DMS114 treated with DMSO at 0.1 percent for 48 hours (cell line): ENCODE measurements around the gene RPS3A.
"Not testable (repeated sequence)": the region's sequence is repeated elsewhere in the genome, so short reads cannot be mapped to it uniquely, and the experiment has no call there.

Experiments
- DNase-seq: peaks from one replicate; lab custom pipeline; 2025; ENCODE audit not compliant: unreplicated experiment; lab: John Stamatoyannopoulos, UW

RPS3A gene

GRCh38 chr4:151114338-151114737, 14.9 kb downstream of the RPS3A start:
- DNase-seq: no peak

- no peak for DNase-seq
Observed at GRCh38 chr4:151114986-151115385, 15.6 kb downstream of the RPS3A start.

GRCh38 chr4:151117371-151117962, 18.0 kb downstream of the RPS3A start:
- peak; percentile 40 for DNase-seq

- DNase-seq: no peak
Observed at GRCh38 chr4:151129796-151130195, 30.4 kb downstream of the RPS3A start.

- DNase-seq: no peak
Observed at GRCh38 chr4:151133311-151133710, 33.9 kb downstream of the RPS3A start.

- not testable (repeated sequence) for DNase-seq
Observed at GRCh38 chr4:151136048-151136447, 36.6 kb downstream of the RPS3A start.

- DNase-seq: no peak
Observed at GRCh38 chr4:151139814-151140213, 40.4 kb downstream of the RPS3A start.

GRCh38 chr4:151142758-151143157, 43.3 kb downstream of the RPS3A start:
- no peak for DNase-seq

GRCh38 chr4:151143162-151143561, 43.7 kb downstream of the RPS3A start:
- no peak for DNase-seq

- DNase-seq: no peak
Observed at GRCh38 chr4:151143811-151144210, 44.4 kb downstream of the RPS3A start.

GRCh38 chr4:151144329-151145072, 45.1 kb downstream of the RPS3A start:
- no peak for DNase-seq

GRCh38 chr4:151147000-151147399, 47.6 kb downstream of the RPS3A start:
- DNase-seq: no peak

- no peak for DNase-seq
Observed at GRCh38 chr4:151148261-151148660, 48.8 kb downstream of the RPS3A start.

- no peak for DNase-seq
Observed at GRCh38 chr4:151150821-151151580, 51.6 kb downstream of the RPS3A start.

- no peak for DNase-seq
Observed at GRCh38 chr4:151152028-151152427, 52.6 kb downstream of the RPS3A start.

GRCh38 chr4:151153585-151153984, 54.2 kb downstream of the RPS3A start:
- DNase-seq: no peak
